HepG2 (cell line): Measurements from ENCODE around the gene BMERB1. TPM values are rescaled to one million over a fixed set of nuclear protein-coding genes. Genes with fewer than 3 reads are reported as not detected.

Experiments used
- AHR ChIP-seq: IDR thresholded peaks from 2 replicates; pipeline ENCODE4 v1.6.1; 2018; ENCODE audit warnings: missing genetic modification reagents, missing compliant biosample characterization
- ARNT ChIP-seq: fragments of 450-650 bp; IDR thresholded peaks from 2 replicates; pipeline ENCODE4 v1.6.1; 2017
- BATF2 ChIP-seq: sonication (generic); formaldehyde crosslinking; IDR thresholded peaks from 2 replicates; pipeline ENCODE4 v1.8.0; 2022; ENCODE audit warnings: mild to moderate bottlenecking, missing genetic modification reagents, moderate library complexity
- DMAP1 ChIP-seq: IDR thresholded peaks from 2 replicates; pipeline ENCODE4 v1.6.1; 2016
- HES4 ChIP-seq: sonication (generic); formaldehyde crosslinking; IDR thresholded peaks from 2 replicates; pipeline ENCODE4 v1.9.0; 2021; ENCODE audit warnings: mild to moderate bottlenecking, missing genetic modification reagents, borderline replicate concordance
- MEIS2 ChIP-seq: sonication (generic); formaldehyde crosslinking; IDR thresholded peaks from 2 replicates; pipeline ENCODE4 v1.9.0; 2021; ENCODE audit warnings: mild to moderate bottlenecking, missing genetic modification reagents
- NFE2L1 ChIP-seq: sonication (generic); formaldehyde crosslinking; IDR thresholded peaks from 2 replicates; pipeline ENCODE4 v1.4.0; 2020; ENCODE audit warnings: missing genetic modification reagents, mild to moderate bottlenecking, borderline replicate concordance
- NKX3-1 ChIP-seq: sonication (generic); formaldehyde crosslinking; IDR thresholded peaks from 2 replicates; pipeline ENCODE4 v1.5.0; 2020; ENCODE audit warnings: missing genetic modification reagents
- NR2F2 ChIP-seq: IDR thresholded peaks from 2 replicates; pipeline ENCODE4 v1.6.1; 2012; ENCODE audit warnings: low read depth, inconsistent platforms, borderline replicate concordance
- REXO4 ChIP-seq: sonication (generic); formaldehyde crosslinking; IDR thresholded peaks from 2 replicates; pipeline ENCODE4 v1.8.0; 2022; ENCODE audit warnings: missing genetic modification reagents, mild to moderate bottlenecking, borderline replicate concordance
- RFXANK ChIP-seq: IDR thresholded peaks from 2 replicates; pipeline ENCODE4 v1.6.1; 2016
- SALL2 ChIP-seq: sonication (generic); formaldehyde crosslinking; IDR thresholded peaks from 2 replicates; pipeline ENCODE4 v1.8.1; 2023; ENCODE audit warnings: mild to moderate bottlenecking, missing genetic modification reagents, inconsistent platforms
- TEAD2 ChIP-seq: sonication (generic); formaldehyde crosslinking; IDR thresholded peaks from 2 replicates; pipeline ENCODE4 v1.9.0; 2021; ENCODE audit warnings: missing genetic modification reagents
- TERF1 ChIP-seq: sonication (generic); formaldehyde crosslinking; IDR thresholded peaks from 2 replicates; pipeline ENCODE4 v1.8.0; 2022; ENCODE audit warnings: mild to moderate bottlenecking, missing genetic modification reagents, moderate library complexity
- ZBTB26 ChIP-seq: IDR thresholded peaks from 2 replicates; pipeline ENCODE4 v1.6.1; 2016; ENCODE audit warnings: missing compliant biosample characterization, missing genetic modification reagents, borderline replicate concordance
- ZBTB46 ChIP-seq: sonication (generic); formaldehyde crosslinking; IDR thresholded peaks from 2 replicates; pipeline ENCODE4 v1.4.0; 2020; ENCODE audit warnings: mild to moderate bottlenecking, missing genetic modification reagents, borderline replicate concordance
- ZFP1 ChIP-seq: IDR thresholded peaks from 2 replicates; pipeline ENCODE4 v1.6.1; 2016
- ZNF33A ChIP-seq: sonication (generic); formaldehyde crosslinking; IDR thresholded peaks from 2 replicates; pipeline ENCODE4 v1.5.1; 2020; ENCODE audit warnings: missing genetic modification reagents, mild to moderate bottlenecking, moderate library complexity, borderline replicate concordance
- ZNF530 ChIP-seq: sonication (generic); formaldehyde crosslinking; IDR thresholded peaks from 2 replicates; pipeline ENCODE4 v1.5.0; 2020; ENCODE audit warnings: low read depth, mild to moderate bottlenecking, missing genetic modification reagents
- ZNF547 ChIP-seq: sonication (generic); formaldehyde crosslinking; IDR thresholded peaks from 2 replicates; pipeline ENCODE4 v1.5.1; 2020; ENCODE audit warnings: mild to moderate bottlenecking, missing genetic modification reagents
- ZNF557 ChIP-seq: sonication (generic); formaldehyde crosslinking; IDR thresholded peaks from 2 replicates; pipeline ENCODE4 v1.4.0; 2020; ENCODE audit warnings: missing genetic modification reagents
- ZNF639 ChIP-seq: conservative IDR thresholded peaks from 2 replicates; pipeline ENCODE4 v1.6.1; 2018; ENCODE audit warnings: missing genetic modification reagents
- ZNF652 ChIP-seq: IDR thresholded peaks from 2 replicates; pipeline ENCODE4 v1.6.1; 2016; ENCODE audit warnings: low read depth, borderline replicate concordance
- ZNF672 ChIP-seq: sonication (generic); formaldehyde crosslinking; IDR thresholded peaks from 2 replicates; pipeline ENCODE4 v1.8.1; 2022; ENCODE audit warnings: missing genetic modification reagents
- polyA plus RNA-seq, 8 experiments: library from polyadenylated mRNA; depleted of rRNA in 3 of 8; stranded (reverse) in 7 of 8; unstranded in 1 of 8; fragments of >200 nt; fragmentation: Illumina TruSeq in 4 of 8; extraction: Trizol in 4 of 8; gene quantifications; 2 replicates each; pipeline versions ENCODE4 v1.2.1 to v1.2.3, GENCODE V29; 2011 to 2016; ENCODE audit warnings: low read depth in 4 of 8, missing spikeins in 1 of 8, mixed read lengths in 1 of 8; ENCODE audit not compliant: insufficient read depth in 1 of 8
- total RNA-seq, 5 experiments: library from RNA; depleted of rRNA; stranded (reverse); fragments of >200 nt; fragmentation: Illumina TruSeq; extraction: Trizol; gene quantifications; 2 replicates each; pipeline ENCODE4 v1.2.3, GENCODE V29; 2016; ENCODE audit warnings: low read depth in 1 of 5

BMERB1 gene
- total and polyA plus RNA-seq, 2 of the 13 experiments (the other 11 are each of a cell fraction or from before 2014, with no cell fraction given) = 1.4 TPM

GRCh38 chr16:15398618-15399316 lies 35.6 kb upstream of the BMERB1 start (continued):
- TF ChIP-seq ZNF547 (CRISPR knock-in tag) = 0 out of 2 replicates have a peak, but pooled peaks have one; percentile 13
- TF ChIP-seq ZBTB46 (CRISPR knock-in tag) = no peak; the same call in 1 of the 2 replicates
- no peak for TF ChIP-seq REXO4 (CRISPR knock-in tag)
- TF ChIP-seq TEAD2 (CRISPR knock-in tag) = no peak
- TF ChIP-seq RFXANK (CRISPR knock-in tag) = no peak
- peak; percentile 34; the same call in 1 of the 2 replicates for TF ChIP-seq ZNF652 (CRISPR knock-in tag)
- no peak for TF ChIP-seq NFE2L1 (CRISPR knock-in tag)
- TF ChIP-seq ZNF672 (CRISPR knock-in tag) = no peak
- TF ChIP-seq NKX3-1 (CRISPR knock-in tag) = no peak; the same call in 1 of the 2 replicates
- no peak for TF ChIP-seq SALL2 (CRISPR knock-in tag)
- no peak for TF ChIP-seq ZNF33A
- TF ChIP-seq TERF1 (CRISPR knock-in tag) = 0 out of 2 replicates have a peak, but pooled peaks have one; percentile 59
- peak; percentile 56; the same call in 1 of the 2 replicates for TF ChIP-seq NR2F2
- peak; percentile 65 for TF ChIP-seq ZFP1 (CRISPR knock-in tag)
- no peak; the same call in 1 of the 2 replicates for TF ChIP-seq AHR
- no peak for TF ChIP-seq ZNF530 (CRISPR knock-in tag)
- peak; percentile 70 for TF ChIP-seq DMAP1 (CRISPR knock-in tag)
- TF ChIP-seq ZBTB26 = peak; percentile 21; the same call in 1 of the 2 replicates
- TF ChIP-seq HES4 (CRISPR knock-in tag) = no peak
- TF ChIP-seq MEIS2 = 0 out of 2 replicates have a peak, but pooled peaks have one; percentile 16
- no peak for TF ChIP-seq ZNF557 (CRISPR knock-in tag)
- no peak; the same call in 1 of the 2 replicates for TF ChIP-seq ZNF639 (CRISPR knock-in tag)
- TF ChIP-seq ARNT = no peak
- TF ChIP-seq BATF2 (CRISPR knock-in tag) = no peak
